ENCODE measurements around the gene ZNF672. TPM values are rescaled to one million over a fixed set of nuclear protein-coding genes. Genes with fewer than 3 reads are reported as not detected.
A peak's percentile ranks its signal among the peaks of the same experiment; 100 is the strongest.

Gene ZNF672
- total RNA-seq, 1 experiment from 2014 or later, result 27.7 TPM

- peaks cover 8% of the 10 kb centered on the region for H3K4me1 ChIP-seq (replicated peaks)
- peak in 1 of 2 experiments; percentile 28 for DNase-seq (ENCODE audit: low read depth in 1 of 2, low spot score in 2 of 2)
- H3K27me3 ChIP-seq (replicated peaks), result no peaks in the 10 kb centered on the region
- H3K36me3 ChIP-seq, result peaks cover 17% of the 10 kb centered on the region
- H3K27ac ChIP-seq, result no peak overlapping the region
- H3K9me3 ChIP-seq (replicated peaks), result no peaks in the 10 kb centered on the region
- no peak overlapping the region for H3K4me3 ChIP-seq
These were observed 30.8 kb upstream of the ZNF672 start for GRCh38 chr1:248807067-248807737.

GRCh38 chr1:248808876-248809275 is 29.1 kb upstream of the ZNF672 start:
- no peaks in the 10 kb centered on the region for H3K27me3 ChIP-seq (replicated peaks)
- H3K9me3 ChIP-seq (replicated peaks), result no peaks in the 10 kb centered on the region
- no peak for DNase-seq (ENCODE audit: low read depth in 1 of 2, low spot score in 2 of 2)

GRCh38 chr1:248810000-248810726 is 27.9 kb upstream of the ZNF672 start:
- H3K4me1 ChIP-seq (replicated peaks), result peaks cover 8% of the 10 kb centered on the region
- peaks cover 46% of the 10 kb centered on the region for H3K36me3 ChIP-seq
- H3K27me3 ChIP-seq (replicated peaks), result no peaks in the 10 kb centered on the region
- DNase-seq (ENCODE audit: low read depth in 1 of 2, low spot score in 2 of 2), result peak in 1 of 2 experiments; percentile 24
- no peaks in the 10 kb centered on the region for H3K9me3 ChIP-seq (replicated peaks)
- H3K27ac ChIP-seq, result no peak overlapping the region
- no peak overlapping the region for H3K4me3 ChIP-seq

More at GRCh38 chr1:248808876-248809275, 29.1 kb upstream of the ZNF672 start:
- Histone ChIP-seq H3K4me3 (no peak overlapping the region), H3K36me3 (peaks cover 34% of the 10 kb centered on the region), H3K27ac (no peak overlapping the region), H3K4me1 (replicated peaks) (peaks cover 8% of the 10 kb centered on the region)

GRCh38 chr1:248810727-248811513 is 27.1 kb upstream of the ZNF672 start:
- Histone ChIP-seq H3K4me3 (no peak overlapping the region), H3K4me1 (replicated peaks) (peaks cover 8% of the 10 kb centered on the region), H3K36me3 (peaks cover 54% of the 10 kb centered on the region), H3K9me3 (replicated peaks) (no peaks in the 10 kb centered on the region), H3K27me3 (replicated peaks) (no peaks in the 10 kb centered on the region), H3K27ac (no peak overlapping the region)
- DNase-seq (ENCODE audit: low read depth in 1 of 2, low spot score in 2 of 2), result peak in 1 of 2 experiments; percentile 47

GRCh38 chr1:248811514-248812490 is 26.2 kb upstream of the ZNF672 start:
- peak in 1 of 2 experiments; percentile 40 for DNase-seq (ENCODE audit: low read depth in 1 of 2, low spot score in 2 of 2)
- Histone ChIP-seq H3K27ac (no peak overlapping the region), H3K4me1 (replicated peaks) (peaks cover 8% of the 10 kb centered on the region), H3K4me3 (no peak overlapping the region), H3K27me3 (replicated peaks) (no peaks in the 10 kb centered on the region), H3K9me3 (replicated peaks) (no peaks in the 10 kb centered on the region), H3K36me3 (peaks cover 63% of the 10 kb centered on the region)

- Histone ChIP-seq H3K9me3 (replicated peaks) (no peaks in the 10 kb centered on the region), H3K27me3 (replicated peaks) (no peaks in the 10 kb centered on the region), H3K4me1 (replicated peaks) (peaks cover 8% of the 10 kb centered on the region), H3K27ac (no peak overlapping the region), H3K36me3 (peaks cover 74% of the 10 kb centered on the region), H3K4me3 (no peak overlapping the region)
- DNase-seq (ENCODE audit: low read depth in 1 of 2, low spot score in 2 of 2), result peak in 1 of 2 experiments; percentile 31
These were observed 25.1 kb upstream of the ZNF672 start for GRCh38 chr1:248812736-248813425.

- no peaks in the 10 kb centered on the region for H3K27me3 ChIP-seq (replicated peaks)
- peaks cover 79% of the 10 kb centered on the region for H3K36me3 ChIP-seq
- H3K27ac ChIP-seq, result no peak overlapping the region
- H3K9me3 ChIP-seq (replicated peaks), result no peaks in the 10 kb centered on the region
- H3K4me3 ChIP-seq, result no peak overlapping the region
- peaks cover 8% of the 10 kb centered on the region for H3K4me1 ChIP-seq (replicated peaks)
- DNase-seq (ENCODE audit: low read depth in 1 of 2, low spot score in 2 of 2), result peak in 1 of 2 experiments; percentile 38
These were observed 24.5 kb upstream of the ZNF672 start for GRCh38 chr1:248813546-248813945.

- peaks cover 8% of the 10 kb centered on the region for H3K4me1 ChIP-seq (replicated peaks)
- peak in 1 of 2 experiments; percentile 30 for DNase-seq (ENCODE audit: low read depth in 1 of 2, low spot score in 2 of 2)
- peaks cover 87% of the 10 kb centered on the region for H3K36me3 ChIP-seq
- no peak overlapping the region for H3K4me3 ChIP-seq
- H3K27me3 ChIP-seq (replicated peaks), result no peaks in the 10 kb centered on the region
- no peak overlapping the region for H3K27ac ChIP-seq
- no peaks in the 10 kb centered on the region for H3K9me3 ChIP-seq (replicated peaks)
These were observed 23.7 kb upstream of the ZNF672 start for GRCh38 chr1:248814351-248814750.

GRCh38 chr1:248815407-248816034 is 22.5 kb upstream of the ZNF672 start:
- Histone ChIP-seq H3K27me3 (replicated peaks) (no peaks in the 10 kb centered on the region), H3K36me3 (peaks cover 96% of the 10 kb centered on the region), H3K27ac (no peak overlapping the region), H3K4me3 (no peak overlapping the region), H3K9me3 (replicated peaks) (no peaks in the 10 kb centered on the region), H3K4me1 (replicated peaks) (peaks cover 13% of the 10 kb centered on the region)
- peak in 1 of 2 experiments; percentile 33 for DNase-seq (ENCODE audit: low read depth in 1 of 2, low spot score in 2 of 2)

- H3K4me1 ChIP-seq (replicated peaks), result peaks cover 14% of the 10 kb centered on the region
- H3K9me3 ChIP-seq (replicated peaks), result no peaks in the 10 kb centered on the region
- H3K4me3 ChIP-seq, result no peak overlapping the region
- peaks cover 94% of the 10 kb centered on the region for H3K36me3 ChIP-seq
- DNase-seq (ENCODE audit: low read depth in 1 of 2, low spot score in 2 of 2), result peak in 1 of 2 experiments; percentile 34
- H3K27me3 ChIP-seq (replicated peaks), result no peaks in the 10 kb centered on the region
- no peak overlapping the region for H3K27ac ChIP-seq
These were observed 21.8 kb upstream of the ZNF672 start for GRCh38 chr1:248816042-248816851.

- no peaks in the 10 kb centered on the region for H3K9me3 ChIP-seq (replicated peaks)
- DNase-seq (ENCODE audit: low read depth in 1 of 2, low spot score in 2 of 2), result peak in 1 of 2 experiments; percentile 17
- H3K27me3 ChIP-seq (replicated peaks), result no peaks in the 10 kb centered on the region
- H3K36me3 ChIP-seq, result peaks cover 92% of the 10 kb centered on the region
- no peak overlapping the region for H3K4me3 ChIP-seq
- no peak overlapping the region for H3K27ac ChIP-seq
- peaks cover 22% of the 10 kb centered on the region for H3K4me1 ChIP-seq (replicated peaks)
These were observed 21.0 kb upstream of the ZNF672 start for GRCh38 chr1:248817065-248817464.

All from SJSA1 (cell line).